ENCODE measurements around the gene SLC6A3.
A peak's percentile ranks its signal among the peaks of the same experiment; 100 is the strongest.

Gene SLC6A3

DNA sequence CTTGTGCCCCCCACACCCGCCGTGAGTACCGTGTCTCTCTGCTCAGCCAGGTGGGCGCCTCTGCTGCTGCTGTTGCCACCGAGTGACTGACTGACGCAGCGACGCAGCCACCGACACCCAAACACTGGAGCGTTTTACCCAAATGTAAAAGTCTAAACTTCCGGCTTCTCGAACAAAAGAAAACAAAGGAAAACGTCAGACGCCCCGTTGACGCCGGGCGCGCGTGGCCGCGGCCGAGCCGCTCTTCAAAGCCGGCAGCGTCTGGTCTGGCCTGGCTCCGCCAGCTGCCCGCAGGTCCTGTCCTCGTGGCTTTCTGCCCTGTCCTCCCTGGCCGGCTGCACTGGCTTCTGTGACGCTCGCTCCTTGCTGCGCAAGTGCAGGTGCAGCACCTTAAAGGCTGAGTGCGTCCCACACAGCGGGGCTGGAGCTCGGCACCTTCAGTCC lies 58.9 kb downstream of the SLC6A3 start:
- Histone ChIP-seq H3K27ac (ENCODE audit: low read length) (no peak overlapping the region), H3K36me3 (ENCODE audit: control insufficient read depth, insufficient read depth, low read length) (no peaks in the 10 kb centered on the region), H3K27me3 (ENCODE audit: control insufficient read depth, insufficient read depth, low read length) (peaks cover 8% of the 10 kb centered on the region; the same call in 1 of the 2 replicates), H3K4me1 (ENCODE audit: control insufficient read depth, insufficient read depth, low read length) (peaks cover 3% of the 10 kb centered on the region), H3K4me3 (ENCODE audit: low read length) (peak overlapping the region; percentile 48; the same call in 1 of the 2 replicates), H3K9me3 (ENCODE audit: control insufficient read depth, insufficient read depth, low read length) (no peaks in the 10 kb centered on the region)
- DNase-seq (ENCODE audit: low read depth, low spot score) = no peak
- WGBS (ENCODE audit: insufficient coverage, insufficient read length) = no CpG with 5 or more reads among the region's 36 CpGs

GRCh38 chr5:1385395-1386273 lies 59.6 kb downstream of the SLC6A3 start:
- peak; percentile 57 for DNase-seq (ENCODE audit: low read depth, low spot score)
- Histone ChIP-seq H3K9me3 (ENCODE audit: control insufficient read depth, insufficient read depth, low read length) (no peaks in the 10 kb centered on the region), H3K4me1 (ENCODE audit: control insufficient read depth, insufficient read depth, low read length) (peaks cover 3% of the 10 kb centered on the region), H3K27ac (ENCODE audit: low read length) (no peak overlapping the region), H3K36me3 (ENCODE audit: control insufficient read depth, insufficient read depth, low read length) (no peaks in the 10 kb centered on the region), H3K27me3 (ENCODE audit: control insufficient read depth, insufficient read depth, low read length) (peaks cover 8% of the 10 kb centered on the region; the same call in 1 of the 2 replicates), H3K4me3 (ENCODE audit: low read length) (peak overlapping the region; percentile 48; the same call in 1 of the 2 replicates)
- WGBS (ENCODE audit: insufficient coverage, insufficient read length) = no CpG with 5 or more reads among the region's 48 CpGs

DNA sequence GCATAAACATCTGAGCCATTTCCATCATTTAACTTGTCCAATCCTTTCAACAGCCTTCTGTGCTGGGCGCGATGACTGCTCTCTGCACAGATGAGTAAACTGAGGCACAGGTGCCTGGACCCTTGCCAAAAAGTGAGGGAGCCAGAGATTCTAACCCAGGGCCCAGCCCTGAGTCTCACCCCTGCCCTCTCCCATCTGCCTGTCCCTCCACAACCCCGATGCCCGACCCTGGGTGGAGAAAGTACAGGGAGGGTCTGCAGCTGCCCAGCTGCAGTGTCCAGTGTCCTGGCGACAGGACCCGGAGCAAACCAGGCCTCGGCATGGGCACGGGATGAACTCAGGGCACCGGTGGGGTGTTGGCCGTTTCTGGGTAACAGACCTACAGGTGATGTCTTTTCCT lies 60.7 kb downstream of the SLC6A3 start:
- Histone ChIP-seq H3K9me3 (ENCODE audit: control insufficient read depth, insufficient read depth, low read length) (no peaks in the 10 kb centered on the region), H3K27me3 (ENCODE audit: control insufficient read depth, insufficient read depth, low read length) (peaks cover 8% of the 10 kb centered on the region; the same call in 1 of the 2 replicates), H3K36me3 (ENCODE audit: control insufficient read depth, insufficient read depth, low read length) (no peaks in the 10 kb centered on the region), H3K4me1 (ENCODE audit: control insufficient read depth, insufficient read depth, low read length) (peaks cover 3% of the 10 kb centered on the region), H3K4me3 (ENCODE audit: low read length) (no peak overlapping the region), H3K27ac (ENCODE audit: low read length) (no peak overlapping the region)
- DNase-seq (ENCODE audit: low read depth, low spot score) = no peak
- no CpG with 5 or more reads among the region's 10 CpGs for WGBS (ENCODE audit: insufficient coverage, insufficient read length)

GRCh38 chr5:1383886-1384401 lies 61.3 kb downstream of the SLC6A3 start:
- Histone ChIP-seq H3K4me3 (ENCODE audit: low read length) (no peak overlapping the region), H3K36me3 (ENCODE audit: control insufficient read depth, insufficient read depth, low read length) (no peaks in the 10 kb centered on the region), H3K9me3 (ENCODE audit: control insufficient read depth, insufficient read depth, low read length) (no peaks in the 10 kb centered on the region), H3K4me1 (ENCODE audit: control insufficient read depth, insufficient read depth, low read length) (peaks cover 3% of the 10 kb centered on the region), H3K27me3 (ENCODE audit: control insufficient read depth, insufficient read depth, low read length) (peaks cover 8% of the 10 kb centered on the region; the same call in 1 of the 2 replicates), H3K27ac (ENCODE audit: low read length) (no peak overlapping the region)
- WGBS (ENCODE audit: insufficient coverage, insufficient read length) = no CpG with 5 or more reads among the region's 8 CpGs
- DNase-seq (ENCODE audit: low read depth, low spot score) = no peak

GRCh38 chr5:1383344-1383743 lies 61.9 kb downstream of the SLC6A3 start:
- no CpG with 5 or more reads among the region's 17 CpGs for WGBS (ENCODE audit: insufficient coverage, insufficient read length)
- Histone ChIP-seq H3K4me3 (ENCODE audit: low read length) (no peak overlapping the region), H3K9me3 (ENCODE audit: control insufficient read depth, insufficient read depth, low read length) (no peaks in the 10 kb centered on the region), H3K36me3 (ENCODE audit: control insufficient read depth, insufficient read depth, low read length) (no peaks in the 10 kb centered on the region), H3K27me3 (ENCODE audit: control insufficient read depth, insufficient read depth, low read length) (peaks cover 8% of the 10 kb centered on the region; the same call in 1 of the 2 replicates), H3K27ac (ENCODE audit: low read length) (no peak overlapping the region), H3K4me1 (ENCODE audit: control insufficient read depth, insufficient read depth, low read length) (peaks cover 3% of the 10 kb centered on the region)
- DNase-seq (ENCODE audit: low read depth, low spot score) = no peak

DNA sequence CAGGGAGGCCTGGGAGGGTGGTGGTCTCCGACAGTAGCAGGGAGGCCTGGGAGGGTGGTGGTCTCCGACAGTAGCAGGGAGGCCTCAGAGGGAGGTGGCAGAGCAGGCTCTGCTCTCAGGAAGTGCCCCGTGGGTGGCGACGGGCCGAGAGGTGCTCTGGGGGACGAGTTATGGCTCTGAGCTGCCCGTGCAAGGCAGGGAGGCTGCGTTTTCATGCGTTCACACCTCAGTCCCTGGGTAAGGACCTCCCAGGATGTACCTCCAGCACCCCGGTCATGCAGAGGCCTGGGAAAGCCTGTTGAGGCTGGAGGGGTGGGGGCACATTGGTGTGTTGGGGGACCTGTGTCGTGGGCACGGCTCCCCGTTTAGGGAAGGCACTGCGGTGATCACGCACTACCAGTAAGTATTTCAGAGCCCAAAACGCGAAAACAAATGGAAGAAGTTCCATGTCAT lies 63.0 kb downstream of the SLC6A3 start:
- no CpG with 5 or more reads among the region's 18 CpGs for WGBS (ENCODE audit: insufficient coverage, insufficient read length)
- no peak overlapping the region for H3K27ac ChIP-seq (ENCODE audit: low read length)

DNA sequence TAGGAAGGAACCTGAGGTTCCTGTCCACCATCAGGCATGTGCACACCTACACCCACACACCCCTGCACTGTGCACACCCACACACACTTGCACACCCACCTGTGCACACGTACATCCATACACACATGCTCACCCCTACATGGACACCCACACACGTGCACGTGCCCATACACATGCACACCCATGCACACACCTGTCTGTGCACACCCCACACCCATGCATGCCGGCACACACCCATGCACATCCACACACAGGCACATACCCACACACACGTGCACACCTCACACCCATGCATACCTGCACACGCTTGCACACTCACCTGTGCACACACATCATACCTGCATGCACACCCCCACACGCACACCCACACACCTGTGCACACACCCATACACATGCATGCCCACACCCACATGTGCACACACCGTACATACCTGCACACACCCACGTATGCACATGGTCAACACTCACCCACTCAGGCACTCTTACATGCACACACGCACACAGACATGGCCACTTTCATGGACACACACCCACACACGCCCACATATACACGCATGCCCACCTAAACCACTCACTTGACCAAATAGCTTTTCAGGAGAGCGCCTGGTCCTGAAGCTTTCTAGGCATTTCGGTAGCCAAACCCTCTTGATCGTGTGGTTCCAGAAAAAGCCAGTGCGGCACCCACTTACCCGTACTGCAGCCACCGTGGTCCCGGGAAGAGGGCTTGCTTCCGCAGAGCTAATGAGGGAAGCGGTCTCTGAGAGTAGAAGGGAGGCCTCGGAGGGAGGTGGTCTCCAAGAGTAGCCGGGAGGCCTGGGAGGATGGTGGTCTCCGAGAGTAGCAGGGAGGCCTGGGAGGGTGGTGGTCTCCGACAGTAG lies 63.6 kb downstream of the SLC6A3 start:
- Histone ChIP-seq H3K36me3 (ENCODE audit: control insufficient read depth, insufficient read depth, low read length) (no peaks in the 10 kb centered on the region), H3K9me3 (ENCODE audit: control insufficient read depth, insufficient read depth, low read length) (no peaks in the 10 kb centered on the region), H3K27me3 (ENCODE audit: control insufficient read depth, insufficient read depth, low read length) (peaks cover 2% of the 10 kb centered on the region; the same call in 1 of the 2 replicates), H3K4me1 (ENCODE audit: control insufficient read depth, insufficient read depth, low read length) (peaks cover 3% of the 10 kb centered on the region), H3K4me3 (ENCODE audit: low read length) (no peak overlapping the region), H3K27ac (ENCODE audit: low read length) (no peak overlapping the region)
- no peak for DNase-seq (ENCODE audit: low read depth, low spot score)
- no CpG with 5 or more reads among the region's 25 CpGs for WGBS (ENCODE audit: insufficient coverage, insufficient read length)

More for the DNA sequence above, 63.0 kb downstream of the SLC6A3 start:
- H3K4me3 ChIP-seq (ENCODE audit: low read length) = no peak overlapping the region
- H3K36me3 ChIP-seq (ENCODE audit: control insufficient read depth, insufficient read depth, low read length) = no peaks in the 10 kb centered on the region
- peaks cover 3% of the 10 kb centered on the region for H3K4me1 ChIP-seq (ENCODE audit: control insufficient read depth, insufficient read depth, low read length)
- no peak for DNase-seq (ENCODE audit: low read depth, low spot score)
- H3K9me3 ChIP-seq (ENCODE audit: control insufficient read depth, insufficient read depth, low read length) = no peaks in the 10 kb centered on the region
- H3K27me3 ChIP-seq (ENCODE audit: control insufficient read depth, insufficient read depth, low read length) = peaks cover 8% of the 10 kb centered on the region; the same call in 1 of the 2 replicates

DNA sequence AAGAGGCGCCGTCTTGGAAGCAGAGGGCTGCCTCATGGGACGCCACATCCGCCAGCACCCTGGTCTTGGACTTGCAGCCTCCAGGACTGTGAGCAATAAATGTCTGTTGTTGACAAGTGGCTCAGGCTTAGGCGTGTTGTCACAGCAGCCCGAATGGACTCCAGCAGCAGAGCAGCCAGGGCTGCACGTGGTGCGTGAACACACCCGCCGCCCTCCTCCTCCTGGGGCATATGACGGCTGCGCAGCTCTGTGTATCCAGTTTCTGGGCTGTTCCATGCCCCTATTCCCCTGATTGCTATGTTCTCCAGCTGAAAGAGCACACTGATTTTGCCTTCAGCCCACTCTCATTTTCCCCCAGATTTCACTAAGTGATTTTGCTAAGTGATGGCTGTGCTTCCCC lies 64.3 kb downstream of the SLC6A3 start:
- H3K4me1 ChIP-seq (ENCODE audit: control insufficient read depth, insufficient read depth, low read length) = no peaks in the 10 kb centered on the region
- H3K27ac ChIP-seq (ENCODE audit: low read length) = no peak overlapping the region
- no peak for DNase-seq (ENCODE audit: low read depth, low spot score)
- no peaks in the 10 kb centered on the region for H3K36me3 ChIP-seq (ENCODE audit: control insufficient read depth, insufficient read depth, low read length)
- H3K27me3 ChIP-seq (ENCODE audit: control insufficient read depth, insufficient read depth, low read length) = no peaks in the 10 kb centered on the region
- no peaks in the 10 kb centered on the region for H3K9me3 ChIP-seq (ENCODE audit: control insufficient read depth, insufficient read depth, low read length)
- no peak overlapping the region for H3K4me3 ChIP-seq (ENCODE audit: low read length)
- WGBS (ENCODE audit: insufficient coverage, insufficient read length) = no CpG with 5 or more reads among the region's 12 CpGs

- WGBS (ENCODE audit: insufficient coverage, insufficient read length) = no CpG with 5 or more reads among the region's 34 CpGs
- Histone ChIP-seq H3K4me1 (ENCODE audit: control insufficient read depth, insufficient read depth, low read length) (no peaks in the 10 kb centered on the region), H3K27ac (ENCODE audit: low read length) (no peak overlapping the region), H3K36me3 (ENCODE audit: control insufficient read depth, insufficient read depth, low read length) (no peaks in the 10 kb centered on the region), H3K4me3 (ENCODE audit: low read length) (no peak overlapping the region), H3K9me3 (ENCODE audit: control insufficient read depth, insufficient read depth, low read length) (no peaks in the 10 kb centered on the region), H3K27me3 (ENCODE audit: control insufficient read depth, insufficient read depth, low read length) (no peaks in the 10 kb centered on the region)
- no peak for DNase-seq (ENCODE audit: low read depth, low spot score)
These were observed 65.0 kb downstream of the SLC6A3 start for GRCh38 chr5:1380011-1380817.
